PFSK-1 (cell line): ENCODE results near the gene IMMP1L.

Experiments
- FOXP2 ChIP-seq: optimal IDR thresholded peaks from 2 replicates; pipeline ENCODE3; 2011; ENCODE audit warnings: borderline replicate concordance, control low read depth, inconsistent platforms; ENCODE audit not compliant: insufficient read depth; ENCODE audit errors: extremely low read length, extremely low read depth
- POLR2AphosphoS5 ChIP-seq: IDR thresholded peaks from 2 replicates; pipeline ENCODE4 v1.6.1; 2012; ENCODE audit warnings: low read depth, mild to moderate bottlenecking, control low read depth, low read length, moderate library complexity
- SIN3A ChIP-seq: IDR thresholded peaks from 2 replicates; pipeline ENCODE4 v1.6.1; 2012; ENCODE audit warnings: mild to moderate bottlenecking, low read length, moderate library complexity, borderline replicate concordance; ENCODE audit not compliant: insufficient read depth
- TAF1 ChIP-seq: IDR thresholded peaks from 2 replicates; pipeline ENCODE4 v1.6.1; 2012; ENCODE audit warnings: low read length, control low read depth, borderline replicate concordance; ENCODE audit not compliant: insufficient read depth
- TF ChIP-seq, protein P1 (sequence below), 2 experiments: IDR thresholded peaks; 2 replicates each; pipeline versions ENCODE4 v1.6.1 to v1.8.0; 2011 to 2012; ENCODE audit warnings: low read depth in 2 of 2, low read length in 2 of 2, control low read depth in 1 of 2, inconsistent platforms in 1 of 2, mild to moderate bottlenecking in 1 of 2, moderate library complexity in 1 of 2; ENCODE audit not compliant: insufficient read depth in 1 of 2

IMMP1L gene

DNA sequence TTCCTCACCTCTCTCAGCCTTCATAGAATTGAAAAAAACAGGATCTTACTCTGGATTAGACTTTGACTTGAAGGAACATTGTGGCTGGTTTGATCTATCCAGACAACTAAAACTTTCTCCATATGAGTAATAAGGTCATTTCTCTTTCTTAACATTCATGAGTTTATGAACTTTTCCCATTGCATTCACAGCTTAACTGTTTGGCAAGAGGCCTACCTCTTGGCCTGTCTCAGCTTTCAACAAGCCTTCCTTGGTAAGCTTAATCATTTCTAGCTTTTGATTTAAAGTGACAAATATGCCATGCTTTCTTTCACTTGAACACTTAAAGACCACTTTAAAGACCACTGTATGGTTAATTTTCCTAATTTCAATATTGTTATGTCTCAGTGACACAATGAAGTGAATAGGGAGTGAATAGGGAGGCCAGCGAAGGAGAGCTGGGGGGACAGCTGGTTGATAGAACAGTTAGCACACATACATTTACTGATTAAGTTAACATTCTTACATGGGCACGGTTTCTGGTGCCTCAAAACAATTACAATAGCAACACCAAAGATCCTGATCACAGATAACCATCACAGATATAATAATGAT lies 17.0 kb downstream of the IMMP1L start:
- TF ChIP-seq SIN3A = no peak
- TF ChIP-seq POLR2AphosphoS5 = no peak
- TF ChIP-seq, protein P1, sequence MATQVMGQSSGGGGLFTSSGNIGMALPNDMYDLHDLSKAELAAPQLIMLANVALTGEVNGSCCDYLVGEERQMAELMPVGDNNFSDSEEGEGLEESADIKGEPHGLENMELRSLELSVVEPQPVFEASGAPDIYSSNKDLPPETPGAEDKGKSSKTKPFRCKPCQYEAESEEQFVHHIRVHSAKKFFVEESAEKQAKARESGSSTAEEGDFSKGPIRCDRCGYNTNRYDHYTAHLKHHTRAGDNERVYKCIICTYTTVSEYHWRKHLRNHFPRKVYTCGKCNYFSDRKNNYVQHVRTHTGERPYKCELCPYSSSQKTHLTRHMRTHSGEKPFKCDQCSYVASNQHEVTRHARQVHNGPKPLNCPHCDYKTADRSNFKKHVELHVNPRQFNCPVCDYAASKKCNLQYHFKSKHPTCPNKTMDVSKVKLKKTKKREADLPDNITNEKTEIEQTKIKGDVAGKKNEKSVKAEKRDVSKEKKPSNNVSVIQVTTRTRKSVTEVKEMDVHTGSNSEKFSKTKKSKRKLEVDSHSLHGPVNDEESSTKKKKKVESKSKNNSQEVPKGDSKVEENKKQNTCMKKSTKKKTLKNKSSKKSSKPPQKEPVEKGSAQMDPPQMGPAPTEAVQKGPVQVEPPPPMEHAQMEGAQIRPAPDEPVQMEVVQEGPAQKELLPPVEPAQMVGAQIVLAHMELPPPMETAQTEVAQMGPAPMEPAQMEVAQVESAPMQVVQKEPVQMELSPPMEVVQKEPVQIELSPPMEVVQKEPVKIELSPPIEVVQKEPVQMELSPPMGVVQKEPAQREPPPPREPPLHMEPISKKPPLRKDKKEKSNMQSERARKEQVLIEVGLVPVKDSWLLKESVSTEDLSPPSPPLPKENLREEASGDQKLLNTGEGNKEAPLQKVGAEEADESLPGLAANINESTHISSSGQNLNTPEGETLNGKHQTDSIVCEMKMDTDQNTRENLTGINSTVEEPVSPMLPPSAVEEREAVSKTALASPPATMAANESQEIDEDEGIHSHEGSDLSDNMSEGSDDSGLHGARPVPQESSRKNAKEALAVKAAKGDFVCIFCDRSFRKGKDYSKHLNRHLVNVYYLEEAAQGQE (IDR thresholded peaks at IDR 0.05; ENCODE audit: insufficient read depth in 1 of 2, low read depth in 2 of 2, low read length in 2 of 2) = no peak
- TF ChIP-seq TAF1 = no peak
- no peak for TF ChIP-seq FOXP2

DNA sequence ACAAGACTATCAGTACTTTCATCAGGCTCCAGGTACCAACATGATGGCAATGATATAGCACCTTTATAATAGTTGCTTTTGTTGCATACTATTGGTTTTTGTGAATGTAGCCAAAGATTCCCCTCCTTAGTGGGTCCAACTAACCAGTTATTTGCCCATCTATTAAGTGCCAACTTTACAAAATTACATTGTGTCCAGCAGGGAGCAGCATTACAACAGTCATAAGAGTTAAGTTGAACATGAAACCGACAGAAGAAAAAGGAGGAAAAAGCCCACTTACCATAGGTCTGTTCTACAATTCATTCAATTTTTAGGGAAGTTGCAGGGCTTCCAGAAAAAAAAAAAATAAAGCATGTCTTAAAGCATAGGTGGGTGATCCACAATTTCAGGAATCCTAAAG lies 21.6 kb downstream of the IMMP1L start:
- no peak for TF ChIP-seq SIN3A
- TF ChIP-seq TAF1 = no peak
- TF ChIP-seq, protein P1 (IDR thresholded peaks at IDR 0.05; ENCODE audit: insufficient read depth in 1 of 2, low read depth in 2 of 2, low read length in 2 of 2) = no peak
- no peak for TF ChIP-seq FOXP2
- no peak for TF ChIP-seq POLR2AphosphoS5

GRCh38 chr11:31484497-31484896 lies 24.9 kb downstream of the IMMP1L start:
- TF ChIP-seq SIN3A (no peak), TAF1 (no peak), POLR2AphosphoS5 (no peak), FOXP2 (no peak)
- TF ChIP-seq, protein P1 (IDR thresholded peaks at IDR 0.05; ENCODE audit: insufficient read depth in 1 of 2, low read depth in 2 of 2, low read length in 2 of 2) = no peak

DNA sequence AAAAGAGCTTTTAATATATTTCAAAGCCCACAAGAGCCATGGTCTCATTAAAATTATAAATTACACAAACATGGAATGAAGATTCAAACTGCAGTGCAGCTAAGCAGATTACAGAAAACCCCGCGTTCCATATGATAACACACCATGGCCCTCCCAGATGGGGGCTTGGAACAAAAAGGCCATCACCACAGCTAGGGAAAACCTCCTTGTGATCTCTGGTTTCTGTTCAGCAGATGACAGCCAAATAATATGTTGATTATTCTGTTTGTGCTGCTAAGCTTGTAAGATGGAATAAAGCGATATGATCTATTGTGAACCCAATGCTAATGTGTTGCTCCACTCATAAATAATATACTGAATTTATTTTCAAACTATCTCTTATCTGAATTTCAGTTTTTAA lies 28.5 kb downstream of the IMMP1L start:
- TF ChIP-seq, protein P1 (IDR thresholded peaks at IDR 0.05; ENCODE audit: insufficient read depth in 1 of 2, low read depth in 2 of 2, low read length in 2 of 2) = no peak
- TF ChIP-seq TAF1 (no peak), FOXP2 (no peak), POLR2AphosphoS5 (no peak), SIN3A (no peak)
